GM12878 (cell line): ENCODE measurements around the gene ZSWIM5. TPM values are rescaled to one million over a fixed set of nuclear protein-coding genes. Genes with fewer than 3 reads are reported as not detected.

Experiments used
- ATAC-seq: fragments of 200-7000 bp; cut with Tn5 transposase; 3 replicates; pipeline ENCODE4 v1.9.1; 2020; ENCODE audit warnings: mild to moderate bottlenecking, moderate library complexity
- BruUV-seq: library from RNA; stranded (reverse); fragments of 400-500 nt; replicated peaks from 2 replicates; lab custom pipeline; 2021; lab: Mats Ljungman, UMichigan
- CTCF ChIA-PET: fragments of 300-600 bp; sonication (Branson Sonifier 250); formaldehyde crosslinking; extraction: SDS; loops from one replicate; lab custom pipeline; 2021; ENCODE audit warnings: inconsistent platforms; lab: Yijun Ruan, JAX
- POLR2A ChIA-PET: fragments of 350-600 bp; formaldehyde crosslinking; extraction: SDS; loops from one replicate; lab custom pipeline; 2021; ENCODE audit warnings: inconsistent platforms; lab: Charles Lee
- RAD21 ChIA-PET: fragments of 300-600 bp; sonication (Branson Sonifier 250); formaldehyde crosslinking; loops from one replicate; lab custom pipeline; 2023; ENCODE audit warnings: antibody characterized with exemption; ENCODE audit not compliant: unreplicated experiment; lab: Charles Lee
- SMC1A ChIA-PET: fragments of 300-600 bp; sonication (Branson Sonifier 250); formaldehyde crosslinking; loops from one replicate; lab custom pipeline; 2023; ENCODE audit not compliant: unreplicated experiment, uncharacterized antibody; lab: Charles Lee
- DNase-seq: peaks from one replicate; pipeline ENCODE4 v3.0.0-alpha.2; 2011; ENCODE audit warnings: low read depth, low spot score
- FAIRE-seq: peaks from 3 replicates; lab custom pipeline; 2011; peaks lifted over from hg19 to GRCh38; lab: Jason Lieb, UNC
- H2AFZ ChIP-seq: 2 replicates; pipeline ENCODE4 v1.6.0; 2011; ENCODE audit warnings: low read depth, low read length, control low read depth; ENCODE audit not compliant: control insufficient read depth
- H3K27ac ChIP-seq: 2 replicates; pipeline ENCODE4 v1.5.1; 2011; ENCODE audit warnings: control low read depth; ENCODE audit not compliant: control insufficient read depth, insufficient read depth
- H3K27me3 ChIP-seq, 2 experiments: replicated peaks in 1 of 2; 2 replicates each; pipeline versions ENCODE4 v1.6.0 to v1.6.1; 2011; ENCODE audit warnings: low read length in 1 of 2; ENCODE audit not compliant: control insufficient read depth in 2 of 2, insufficient read depth in 2 of 2
- H3K36me3 ChIP-seq, 2 experiments: 2 replicates each; pipeline ENCODE4 v1.5.1; 2011; ENCODE audit warnings: low read length in 1 of 2; ENCODE audit not compliant: control insufficient read depth in 2 of 2, insufficient read depth in 2 of 2
- H3K4me1 ChIP-seq: 2 replicates; pipeline ENCODE4 v1.6.1; 2011; ENCODE audit warnings: mild to moderate bottlenecking, low read length, moderate library complexity, mixed read lengths; ENCODE audit not compliant: control insufficient read depth, insufficient read depth
- H3K4me2 ChIP-seq: 2 replicates; pipeline ENCODE4 v1.6.0; 2011; ENCODE audit warnings: control low read depth; ENCODE audit not compliant: control insufficient read depth, insufficient read depth
- H3K4me3 ChIP-seq: fragments of 200-600 bp; sonication (generic); 2 replicates; pipeline ENCODE4 v1.5.1; 2016
- H3K79me2 ChIP-seq: 2 replicates; pipeline ENCODE4 v1.6.0; 2011; ENCODE audit warnings: low read length; ENCODE audit not compliant: control insufficient read depth, insufficient read depth
- H3K9ac ChIP-seq: 2 replicates; pipeline ENCODE4 v1.8.0; 2011; ENCODE audit warnings: low read length, control low read depth, mixed read lengths; ENCODE audit not compliant: control insufficient read depth, insufficient read depth
- H3K9me3 ChIP-seq: replicated peaks from 3 replicates; pipeline ENCODE4 v1.5.1; 2011; ENCODE audit warnings: mild to moderate bottlenecking, low read length; ENCODE audit not compliant: control insufficient read depth, insufficient read depth
- H4K20me1 ChIP-seq: 2 replicates; pipeline ENCODE4 v1.6.0; 2011; ENCODE audit not compliant: control insufficient read depth, insufficient read depth
- BCL11A ChIP-seq: IDR thresholded peaks from 2 replicates; pipeline ENCODE4 v1.6.1; 2011; ENCODE audit warnings: low read depth, low read length
- CHD4 ChIP-seq: fragments of 200-600 bp; sonication (generic); IDR thresholded peaks from 2 replicates; pipeline ENCODE4 v1.6.1; 2016; ENCODE audit warnings: mild to moderate bottlenecking
- EZH2 ChIP-seq: IDR thresholded peaks from 2 replicates; pipeline ENCODE4 v1.6.1; 2012; ENCODE audit warnings: low read depth, mild to moderate bottlenecking, control low read depth, inconsistent platforms, low read length, borderline replicate concordance; ENCODE audit not compliant: control insufficient read depth
- FOXM1 ChIP-seq: IDR thresholded peaks from 2 replicates; pipeline ENCODE4 v1.6.1; 2012; ENCODE audit warnings: low read depth, mild to moderate bottlenecking, inconsistent platforms, low read length, moderate library complexity
- KDM1A ChIP-seq: fragments of 200-600 bp; sonication (generic); IDR thresholded peaks from 2 replicates; pipeline ENCODE4 v1.6.1; 2016; ENCODE audit warnings: borderline replicate concordance
- MEF2A ChIP-seq: IDR thresholded peaks from 2 replicates; pipeline ENCODE4 v1.6.1; 2011; ENCODE audit warnings: low read depth, mild to moderate bottlenecking, low read length, moderate library complexity; ENCODE audit not compliant: insufficient read depth
- MTA3 ChIP-seq: IDR thresholded peaks from 2 replicates; pipeline ENCODE4 v1.6.1; 2012; ENCODE audit warnings: low read length, inconsistent platforms, borderline replicate concordance
- POLR2AphosphoS2 ChIP-seq: IDR thresholded peaks from 2 replicates; pipeline ENCODE4 v1.6.1; 2011; ENCODE audit warnings: low read depth, mild to moderate bottlenecking, low read length, improper control_type of control experiment, moderate library complexity
- RUNX3 ChIP-seq: IDR thresholded peaks from 2 replicates; pipeline ENCODE4 v1.6.1; 2012; ENCODE audit warnings: low read length, inconsistent platforms
- ZNF384 ChIP-seq: IDR thresholded peaks from 2 replicates; pipeline ENCODE4 v1.6.1; 2012; ENCODE audit warnings: low read depth, mild to moderate bottlenecking, low read length, improper control_type of control experiment, borderline replicate concordance
- ZSCAN29 ChIP-seq: fragments of 450-650 bp; IDR thresholded peaks from 2 replicates; pipeline ENCODE4 v1.6.1; 2017; ENCODE audit warnings: mild to moderate bottlenecking, moderate library complexity
- WGBS: methylation state at CpG from one replicate; pipeline ENCODE4 v1.1.6; 2016; ENCODE audit warnings: low lambda C conversion rate; ENCODE audit not compliant: insufficient replicate concordance, insufficient coverage; ENCODE audit errors: missing lambda C conversion rate; 5-methylcytosine and 5-hydroxymethylcytosine counted together
- in situ Hi-C: fragments of 300-500 bp; cut with MboI; formaldehyde crosslinking; loops from 9 replicates; pipeline ENCODE4 v1.14.3; 2018; ENCODE audit warnings: mixed read lengths
- intact Hi-C: fragments of 100-400 bp; cut with micrococcal nuclease; formaldehyde crosslinking; loops from one replicate; pipeline ENCODE4 v1.14.2; 2022; ENCODE audit not compliant: unreplicated experiment
- polyA plus RNA-seq, 11 experiments: library from polyadenylated mRNA; depleted of rRNA in 4 of 11; unstranded in 6 of 11; stranded (reverse) in 5 of 11; fragments of >200 nt; fragmentation: Nextera tagmentation in 4 of 11; fragmentation: Illumina TruSeq in 1 of 11; extraction: Ambion mirVana in 4 of 11; extraction: Trizol in 1 of 11; gene quantifications; 1 replicate in 1 of 11; 2 replicates in 10 of 11; pipeline versions ENCODE4 v1.2.1 to v1.2.3, GENCODE V29; 2011 to 2016; ENCODE audit warnings: inconsistent platforms in 2 of 11, missing spikeins in 2 of 11, low read depth in 1 of 11
- total RNA-seq, 4 experiments: library from RNA; depleted of rRNA in 3 of 4; stranded (reverse); fragments of >200 nt in 3 of 4; fragmentation: Illumina TruSeq in 1 of 4; extraction: Trizol in 1 of 4; gene quantifications; 2 replicates each; pipeline versions ENCODE4 v1.2.1 to v1.2.3, GENCODE V29; 2013 to 2021

The ZSWIM5 gene
- total and polyA plus RNA-seq, 10 of the 15 experiments (the other 5 are each of a cell fraction or from before 2014, with no cell fraction given), result 0.07 to 0.97 (median 0.34) TPM; not detected in 1

DNA sequence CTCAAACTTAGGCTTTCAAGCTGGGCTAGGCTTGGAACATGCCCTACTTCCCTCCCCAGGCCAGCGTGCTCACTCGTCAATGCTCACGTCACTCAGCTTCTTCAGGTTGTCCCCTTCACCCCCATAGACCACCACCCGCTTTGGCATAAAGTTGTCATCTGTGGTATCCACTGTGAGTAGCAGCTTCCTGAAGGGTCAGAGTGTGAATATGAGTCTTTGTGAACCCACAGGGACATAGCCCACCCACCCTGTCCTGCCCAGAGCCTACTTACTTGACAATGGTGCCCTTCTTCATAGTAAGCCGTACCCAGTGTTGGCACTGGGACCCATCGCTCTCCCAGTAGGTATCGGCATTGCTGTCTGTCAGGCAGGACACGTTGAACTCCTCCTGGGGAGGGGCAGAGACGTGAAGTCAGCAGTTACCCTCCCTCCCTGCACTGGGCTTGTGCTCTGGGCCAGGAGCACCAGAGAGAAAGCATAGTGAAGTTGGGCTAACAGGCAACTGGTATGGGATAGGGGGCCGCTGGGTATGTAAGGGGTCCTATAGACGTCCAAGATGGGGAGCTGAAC lies 197.0 kb downstream of the ZSWIM5 start:
- ChIA-PET POLR2A (interaction anchor here (3.2 kb wide), 1 partner anchor 294 kb away, joined by 26 read pairs; no protein-coding TSS in a partner anchor), RAD21 (interaction anchor here (3.4 to 12.5 kb wide), 3 partner anchors 173 to 291 kb away, joined by 17 to 313 read pairs (median 19); partner anchors contain the start of gene BTBD19), SMC1A (interaction anchor here (0.9 to 12.5 kb wide), 4 partner anchors 19 to 483 kb away, joined by 3 to 284 read pairs (median 48); partner anchors contain the start of gene TESK2), CTCF (interaction anchor here (1.0 kb wide), 1 partner anchor 223 kb away, joined by 3 read pairs; no protein-coding TSS in a partner anchor)
- no TSS peak for BruUV-seq
- Histone ChIP-seq H4K20me1 (no peaks in the 10 kb centered on the region), H3K36me3 (peaks cover 3 to 19% of the 10 kb centered on the region in 2 experiments), H3K4me2 (peak overlapping the region; percentile 93), H3K9me3 (no peaks in the 10 kb centered on the region), H3K79me2 (peaks cover 16% of the 10 kb centered on the region), H3K27ac (no peak overlapping the region), H2AFZ (no peak overlapping the region), H3K9ac (no peak overlapping the region; the same call in 1 of the 2 replicates), H3K4me1 (peaks cover 17% of the 10 kb centered on the region), H3K4me3 (no peak overlapping the region), H3K27me3 (no peaks in the 10 kb centered on the region)
- FAIRE-seq (peak; percentile 23), ATAC-seq (no peak), DNase-seq (no peak)
- WGBS, result 89% methylated on average over 11 of the region's 11 CpGs
- intact Hi-C loops (no loop called here), in situ Hi-C loops (no loop called here)
- no peak for TF ChIP-seq EZH2
- no peak for TF ChIP-seq ZNF384
- TF ChIP-seq MEF2A, result no peak
- no peak for TF ChIP-seq POLR2AphosphoS2
- no peak for TF ChIP-seq ZSCAN29
- no peak for TF ChIP-seq MTA3
- no peak for TF ChIP-seq FOXM1
- TF ChIP-seq CHD4, result no peak
- no peak for TF ChIP-seq BCL11A
- TF ChIP-seq RUNX3, result no peak
- no peak for TF ChIP-seq KDM1A
